Measurements from ENCODE around the gene NEMP2.
"Not testable (repeated sequence)": the region's sequence is repeated elsewhere in the genome, so short reads cannot be mapped to it uniquely, and the experiment has no call there.

The NEMP2 gene

DNA sequence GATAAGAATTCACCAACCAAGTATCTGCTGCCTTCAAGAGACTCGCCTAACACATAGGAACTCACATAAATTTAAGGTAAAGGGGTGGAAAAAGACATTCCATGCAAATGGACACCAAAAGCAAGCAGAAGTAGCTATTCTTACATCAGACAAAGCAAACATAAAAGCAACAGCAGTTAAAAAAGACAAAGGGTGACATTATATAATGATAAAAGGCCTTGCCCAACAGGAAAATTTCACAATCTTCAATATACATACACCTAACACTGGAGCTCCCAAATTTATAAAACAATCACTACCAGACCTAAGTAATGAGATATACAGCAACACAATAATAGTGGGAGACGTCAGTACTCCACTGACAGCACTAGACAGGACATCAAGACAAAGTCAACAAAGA lies 41.4 kb downstream of the NEMP2 start:
- DNase-seq (ENCODE audit: low read depth in 2 of 2, low spot score in 1 of 2): no peak

DNA sequence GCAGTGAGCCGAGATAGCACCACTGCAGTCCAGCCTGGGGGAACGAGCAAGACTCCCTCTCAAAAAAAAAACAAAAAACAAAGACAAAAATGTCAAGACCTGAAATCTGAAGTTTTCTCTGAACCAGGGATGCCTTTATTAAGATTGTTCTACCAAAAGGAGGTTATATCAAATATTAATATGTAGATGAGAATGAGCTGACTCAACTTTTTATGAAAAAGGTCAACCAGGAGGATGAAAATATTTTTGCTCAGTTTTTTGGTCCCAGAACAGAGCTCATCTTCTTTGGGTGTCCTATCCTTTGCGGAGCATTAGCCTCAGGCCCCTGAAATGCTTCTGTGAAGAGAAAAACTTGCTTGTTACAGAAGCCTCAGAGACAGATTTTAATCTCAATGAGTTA lies 44.0 kb downstream of the NEMP2 start:
- DNase-seq (ENCODE audit: low read depth in 2 of 2, low spot score in 1 of 2): no peak

- DNase-seq (ENCODE audit: low read depth in 2 of 2, low spot score in 1 of 2): no peak
Measured at GRCh38 chr2:190489475-190489874, 45.0 kb downstream of the NEMP2 start.

GRCh38 chr2:190488516-190489233 lies 45.8 kb downstream of the NEMP2 start:
- no peak for DNase-seq (ENCODE audit: low read depth in 2 of 2, low spot score in 1 of 2)

DNA sequence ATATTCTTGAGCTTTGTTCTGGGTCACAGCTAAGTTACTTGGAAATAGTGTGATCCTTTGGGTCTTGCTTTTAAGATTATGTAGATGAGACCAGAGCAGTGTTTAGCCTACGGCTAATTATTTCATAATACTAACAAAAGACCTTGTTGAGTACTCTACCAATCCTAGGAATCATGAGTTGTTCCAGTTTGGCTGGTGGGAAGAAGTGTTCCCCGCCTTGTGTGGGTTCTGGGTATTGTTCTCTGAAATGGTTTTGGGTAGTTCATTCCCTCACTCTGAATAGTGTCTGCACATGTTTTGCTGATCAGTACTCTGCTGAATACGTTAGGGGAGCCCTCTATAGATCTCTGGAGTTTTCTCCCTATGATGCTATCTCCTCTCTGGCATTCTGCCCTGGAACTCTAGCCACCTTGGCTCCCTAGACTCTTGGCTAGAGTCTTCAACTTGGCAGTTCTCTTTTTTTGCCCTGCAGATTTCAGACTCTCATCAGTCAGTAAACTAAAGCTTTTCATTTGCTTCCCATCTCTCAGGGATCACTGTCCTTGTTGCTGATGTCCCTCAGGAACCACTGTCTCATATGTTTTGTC lies 48.4 kb downstream of the NEMP2 start:
- no peak for DNase-seq (ENCODE audit: low read depth in 2 of 2, low spot score in 1 of 2)

DNA sequence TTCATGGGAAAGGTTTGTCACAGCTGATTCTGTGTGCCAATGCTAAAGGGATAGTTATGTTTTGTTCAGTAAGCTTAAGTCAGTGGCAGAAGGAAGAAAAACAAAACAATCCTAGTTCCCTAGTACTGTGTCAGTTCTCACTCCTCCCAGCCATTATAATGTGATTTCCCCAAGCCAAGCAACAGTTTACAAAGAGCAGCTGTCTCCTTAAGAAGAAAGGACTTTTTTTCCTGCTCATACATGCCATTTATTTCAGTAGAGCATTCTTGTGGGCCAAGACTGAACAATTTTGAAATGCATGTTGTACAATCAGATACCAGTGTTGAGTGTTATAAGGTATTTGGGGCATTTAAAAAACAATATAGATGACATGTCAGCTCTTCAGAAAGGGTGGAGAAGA lies 52.1 kb downstream of the NEMP2 start:
- DNase-seq (ENCODE audit: low read depth in 2 of 2, low spot score in 1 of 2): no peak

GRCh38 chr2:190481339-190481738 lies 53.2 kb downstream of the NEMP2 start:
- DNase-seq (ENCODE audit: low read depth in 2 of 2, low spot score in 1 of 2): no peak

DNA sequence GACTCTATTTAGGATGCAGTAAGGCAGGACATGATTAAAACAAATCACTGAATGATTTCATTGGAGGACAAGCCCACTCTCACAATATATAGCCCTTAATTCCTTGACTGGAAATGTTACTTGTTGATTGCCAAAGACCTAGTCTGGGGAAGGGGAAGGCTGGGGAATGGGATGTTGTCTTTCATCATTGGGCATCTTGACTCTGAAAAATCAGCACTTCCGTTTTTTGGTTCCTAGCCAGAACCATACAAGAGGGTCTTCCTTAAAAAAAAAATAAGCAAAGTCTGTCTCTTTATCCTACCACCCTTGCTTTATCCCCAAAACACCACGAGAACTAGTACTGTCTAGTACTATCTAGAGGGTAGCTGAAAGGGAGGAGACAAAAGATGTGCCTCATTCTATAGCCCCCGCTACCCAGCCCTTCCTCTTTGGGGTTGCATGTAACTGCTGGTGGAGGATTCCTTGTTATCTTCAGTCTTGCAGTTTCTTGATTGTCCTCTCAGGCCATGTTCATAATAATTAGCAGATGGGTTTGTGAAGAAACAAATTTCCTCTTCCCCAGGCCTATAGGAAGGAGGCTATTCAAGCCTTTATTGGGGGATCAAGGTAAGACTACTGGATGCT lies 55.8 kb downstream of the NEMP2 start:
- DNase-seq (ENCODE audit: low read depth in 2 of 2, low spot score in 1 of 2): no peak

DNA sequence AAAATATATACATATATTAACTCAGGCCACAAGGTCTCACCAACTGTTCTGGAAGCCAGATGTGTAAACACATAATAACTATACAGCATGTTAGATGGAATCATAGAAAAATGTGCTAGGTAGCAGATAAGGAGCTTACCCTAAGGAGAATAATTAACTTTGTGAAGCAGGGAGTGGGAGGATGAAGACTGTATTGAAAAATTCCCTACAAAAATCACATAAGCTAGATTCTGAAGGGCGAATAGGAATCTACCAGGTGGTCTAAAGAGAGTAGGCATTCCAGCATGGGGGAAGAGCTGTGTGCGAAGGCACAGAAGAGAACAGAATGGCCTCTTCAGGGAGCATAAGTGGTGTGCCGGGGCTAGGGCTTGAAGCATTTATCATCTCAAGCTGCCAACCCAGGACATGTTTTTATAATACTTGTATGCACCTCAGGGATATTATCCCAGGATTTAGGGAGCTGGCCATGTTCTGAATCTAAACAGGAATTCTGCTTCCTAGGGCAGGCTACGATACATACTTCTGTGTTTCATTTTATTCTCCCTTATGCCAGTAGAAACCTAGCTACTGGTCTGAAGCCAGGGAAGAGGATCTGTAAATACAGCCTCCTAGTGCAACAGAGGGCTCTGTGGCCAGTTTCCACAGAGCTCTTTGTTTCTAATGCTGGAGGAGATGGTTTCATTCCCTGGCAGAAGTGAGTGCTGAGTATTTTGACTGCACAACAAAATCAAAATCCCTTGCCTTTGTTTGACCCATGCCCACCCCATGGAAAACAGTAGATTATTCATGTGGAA lies 56.7 kb downstream of the NEMP2 start:
- DNase-seq (ENCODE audit: low read depth in 2 of 2, low spot score in 1 of 2): no peak

- no peak for DNase-seq (ENCODE audit: low read depth in 2 of 2, low spot score in 1 of 2)
Measured at GRCh38 chr2:190470256-190470826, 64.2 kb downstream of the NEMP2 start.

GRCh38 chr2:190469771-190470170 lies 64.8 kb downstream of the NEMP2 start:
- DNase-seq (ENCODE audit: low read depth in 2 of 2, low spot score in 1 of 2): no peak

- no peak for DNase-seq (ENCODE audit: low read depth in 2 of 2, low spot score in 1 of 2)
Measured at GRCh38 chr2:190468814-190469569, 65.5 kb downstream of the NEMP2 start.

GRCh38 chr2:190468354-190468753 lies 66.2 kb downstream of the NEMP2 start:
- not testable (repeated sequence) for DNase-seq (ENCODE audit: low read depth in 2 of 2, low spot score in 1 of 2)

GRCh38 chr2:190467575-190468083 lies 66.9 kb downstream of the NEMP2 start:
- DNase-seq (ENCODE audit: low read depth in 2 of 2, low spot score in 1 of 2): no peak

DNA sequence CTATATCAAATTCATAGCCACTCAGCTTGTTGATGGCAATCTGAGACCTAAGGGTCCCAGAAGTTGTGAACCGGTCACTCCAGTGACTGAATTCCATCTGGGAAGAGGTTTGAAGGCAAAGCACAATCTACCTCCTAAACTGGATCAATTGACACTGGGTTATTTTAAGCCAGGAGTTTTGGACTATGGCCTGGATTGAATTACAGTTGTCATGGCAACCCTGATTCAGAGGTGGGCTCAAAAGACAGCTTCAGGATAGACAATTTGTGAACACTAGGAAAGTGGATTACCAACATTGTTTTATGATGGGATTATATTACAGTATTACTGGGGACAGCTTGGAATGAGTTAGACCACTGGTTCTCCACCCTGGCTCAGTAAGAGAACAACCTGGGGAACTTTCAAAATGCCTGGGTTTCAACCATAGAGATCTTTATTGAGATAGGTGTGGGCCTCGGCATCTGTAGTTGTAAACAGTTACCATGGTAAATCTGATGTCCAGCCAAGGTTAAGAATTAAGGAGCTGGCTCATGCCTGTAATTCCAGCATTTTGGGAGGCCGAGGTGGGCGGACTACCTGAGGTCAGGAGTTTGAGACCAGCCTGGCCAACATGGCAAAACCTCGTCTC lies 67.6 kb downstream of the NEMP2 start:
- no peak for DNase-seq (ENCODE audit: low read depth in 2 of 2, low spot score in 1 of 2)

DNA sequence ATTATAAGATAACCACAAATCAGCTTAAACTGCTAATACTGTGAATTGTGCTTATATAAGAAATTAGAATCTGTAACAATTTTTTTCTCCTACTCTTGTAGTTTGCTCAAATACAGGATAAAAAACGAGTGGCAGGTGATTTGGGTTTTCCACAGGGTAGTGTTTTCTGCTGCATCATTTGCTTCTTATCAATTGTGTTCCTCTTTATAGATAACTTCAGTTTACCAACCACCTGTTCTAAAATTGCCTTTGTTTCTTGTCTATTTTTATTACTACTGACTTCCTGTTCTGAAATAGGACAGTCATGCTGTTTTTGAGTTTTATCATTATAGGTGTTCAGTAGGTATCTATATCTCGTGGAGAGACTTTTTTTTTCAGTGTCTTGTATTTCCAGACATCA lies 69.5 kb downstream of the NEMP2 start:
- no peak for DNase-seq (ENCODE audit: low read depth in 2 of 2, low spot score in 1 of 2)

GRCh38 chr2:190462611-190463010 lies 71.9 kb downstream of the NEMP2 start:
- no peak for DNase-seq (ENCODE audit: low read depth in 2 of 2, low spot score in 1 of 2)

DNA sequence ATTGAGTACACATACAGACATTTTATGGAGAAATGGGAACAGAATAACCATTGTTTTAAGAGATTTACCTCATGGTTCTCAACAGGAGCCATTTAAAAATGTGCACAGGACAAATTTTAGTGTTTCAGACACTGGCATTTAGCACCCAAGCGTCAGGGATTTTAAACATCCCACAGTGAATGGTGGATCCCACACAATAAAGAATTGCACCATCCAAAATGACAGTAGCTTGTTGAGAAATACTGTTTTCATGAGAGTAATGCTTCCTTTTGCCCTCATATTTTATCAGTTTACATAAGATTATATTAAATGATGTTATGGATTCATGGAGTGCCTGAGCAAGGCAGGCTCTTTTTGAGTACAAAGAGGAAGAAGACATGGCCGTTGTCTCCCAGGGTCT lies 72.3 kb downstream of the NEMP2 start:
- DNase-seq (ENCODE audit: low read depth in 2 of 2, low spot score in 1 of 2): no peak

- no peak for DNase-seq (ENCODE audit: low read depth in 2 of 2, low spot score in 1 of 2)
Measured at GRCh38 chr2:190460487-190460886, 74.0 kb downstream of the NEMP2 start.

- DNase-seq (ENCODE audit: low read depth in 2 of 2, low spot score in 1 of 2): no peak
Measured at GRCh38 chr2:190459881-190460280, 74.6 kb downstream of the NEMP2 start.
